CD4-positive, alpha-beta T cell treated with Interleukin-17A for 1 hour (primary cell): ENCODE measurements around the gene GPR15.

Experiments used
- DNase-seq: peaks from one replicate; pipeline ENCODE4 v3.0.0-alpha.2; 2020

The GPR15 gene

GRCh38 chr3:98531622-98532274, at the start of gene GPR15:
TSS of gene GPR15 (plus strand) at chr3:98531978. CDS start at chr3:98532034, 56 bp downstream.
- no peak for DNase-seq

DNA sequence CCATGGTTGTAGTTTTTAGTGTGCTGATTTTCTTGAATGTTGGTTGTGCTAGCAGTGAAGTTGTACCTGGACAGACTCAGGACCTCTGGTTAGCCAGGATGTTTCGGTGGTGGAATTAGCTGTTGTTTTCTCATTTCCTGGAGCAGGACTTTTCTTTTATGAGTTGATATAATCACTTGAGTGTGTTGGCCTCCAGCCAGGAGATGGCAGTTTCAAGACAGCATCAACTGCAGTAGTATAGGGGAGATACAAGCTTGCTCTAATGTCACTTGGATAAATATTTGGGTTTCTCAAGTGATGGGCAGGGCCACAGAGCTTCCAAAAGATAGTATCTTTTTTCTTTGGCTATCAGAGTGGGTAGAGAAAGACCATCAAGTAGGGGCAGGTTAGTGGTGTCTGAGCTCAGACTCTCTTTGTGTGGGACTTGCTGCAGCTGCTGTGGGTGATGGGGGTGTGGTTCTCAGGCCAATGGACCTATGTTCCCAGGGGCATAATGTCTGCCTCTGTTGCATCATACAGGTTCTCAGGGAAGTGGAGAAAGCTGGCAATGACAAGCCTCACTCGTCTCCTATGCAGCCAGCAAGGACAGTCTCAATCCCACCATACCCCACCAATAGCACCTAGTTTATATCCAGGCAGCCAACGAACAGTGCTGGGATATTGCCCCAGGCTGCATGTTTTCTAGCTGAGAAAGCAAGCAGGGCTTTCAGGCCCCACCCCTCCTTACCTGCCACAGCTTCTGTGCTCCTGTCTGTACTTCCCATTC, 48.9 kb upstream of the GPR15 start:
- DNase-seq: no peak

DNA sequence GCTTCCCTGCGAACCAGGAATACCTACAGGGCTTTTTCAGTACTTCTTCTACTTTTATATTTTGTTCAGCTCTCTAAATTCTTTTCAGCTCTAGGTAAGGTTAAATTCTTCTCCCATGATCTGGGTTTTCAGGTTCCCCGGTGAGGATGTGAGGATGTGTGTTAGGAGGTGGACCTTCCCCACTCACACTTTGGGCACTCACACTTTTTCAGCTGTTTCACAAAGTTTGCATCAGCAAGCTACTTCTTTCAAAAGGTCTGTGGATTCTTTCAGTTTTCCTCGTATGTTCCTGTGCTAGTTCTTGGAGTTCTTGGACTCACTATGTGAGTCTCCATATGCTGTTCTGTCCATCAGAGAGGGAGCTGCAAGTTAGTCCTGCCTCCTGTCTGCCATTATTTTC, 48.2 kb upstream of the GPR15 start:
- DNase-seq: no peak

GRCh38 chr3:98497381-98497780, 34.4 kb upstream of the GPR15 start, which contains the start of gene OR5K2:
TSS of gene OR5K2 (plus strand) at chr3:98497681. CDS start at chr3:98497681, 0 bp downstream.
- DNase-seq: no peak

- DNase-seq: no peak
These were observed 31.8 kb upstream of the GPR15 start for GRCh38 chr3:98500019-98500418.

DNA sequence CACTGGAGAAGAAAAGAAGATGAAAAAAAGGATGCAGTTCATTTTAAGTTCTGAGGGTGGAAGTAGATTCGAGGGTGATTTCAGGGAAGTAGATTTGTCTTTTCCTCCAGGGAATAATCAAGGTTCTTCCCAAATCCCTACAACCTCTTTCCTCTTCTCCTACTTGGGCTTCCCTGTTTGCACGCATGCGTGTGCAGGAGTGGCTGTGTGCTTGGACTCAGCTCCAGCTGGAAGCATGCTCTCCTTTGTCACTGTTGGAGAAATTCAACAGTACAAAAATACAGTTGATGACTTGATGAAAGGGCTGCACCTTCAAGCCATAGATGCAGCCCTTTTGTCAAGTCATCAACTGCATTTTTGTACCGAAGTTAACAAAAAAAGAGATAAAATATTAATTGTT, 30.5 kb upstream of the GPR15 start:
- DNase-seq: no peak

- DNase-seq: no peak
These were observed 29.8 kb upstream of the GPR15 start for GRCh38 chr3:98501863-98502576.

DNA sequence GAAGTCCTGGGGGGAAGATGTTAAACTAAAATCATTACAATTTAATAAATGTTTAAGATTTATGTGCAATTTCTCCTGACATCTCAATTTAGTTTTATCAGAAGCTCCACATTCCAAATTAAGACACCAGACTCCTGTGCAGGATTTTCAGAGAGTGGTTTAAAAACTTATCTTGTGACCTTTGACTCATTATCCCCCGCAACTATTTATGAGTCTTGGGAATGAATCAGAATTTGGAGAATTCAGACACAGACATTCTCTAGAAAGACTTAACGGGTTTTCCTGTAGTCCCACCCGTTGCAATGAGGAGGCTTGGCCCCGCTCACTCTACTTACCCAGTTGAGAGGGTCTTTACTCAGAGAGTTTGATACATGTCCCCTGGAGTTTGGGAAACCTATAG, 27.2 kb upstream of the GPR15 start:
- no peak for DNase-seq

- DNase-seq: peak; percentile 26
These were observed 23.2 kb upstream of the GPR15 start for GRCh38 chr3:98508582-98508981.

- DNase-seq: no peak
These were observed 19.2 kb upstream of the GPR15 start for GRCh38 chr3:98512576-98512975.

DNA sequence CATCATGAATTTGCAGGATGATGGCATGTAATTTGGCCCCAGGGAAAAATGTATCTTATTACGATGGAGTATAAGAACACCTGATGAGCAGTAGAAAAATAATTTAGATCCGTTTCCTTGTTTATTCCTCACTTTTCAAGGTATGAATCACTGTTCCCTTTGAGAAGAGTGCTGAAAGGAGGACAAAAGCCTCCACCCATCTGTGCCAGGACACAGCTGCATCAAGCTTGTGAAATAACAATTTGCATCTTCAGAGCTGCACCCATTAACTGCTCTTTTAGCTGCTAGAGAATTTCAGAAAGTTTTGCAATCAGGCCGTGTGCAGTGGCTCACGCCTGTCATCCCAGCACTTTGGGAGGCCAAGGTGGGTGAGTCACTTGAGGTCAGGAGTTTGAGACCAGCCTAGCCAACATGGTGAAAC, 18.7 kb upstream of the GPR15 start:
- no peak for DNase-seq

GRCh38 chr3:98513736-98514135, 18.0 kb upstream of the GPR15 start:
- no peak for DNase-seq

- no peak for DNase-seq
These were observed 16.8 kb upstream of the GPR15 start for GRCh38 chr3:98514948-98515347.

DNA sequence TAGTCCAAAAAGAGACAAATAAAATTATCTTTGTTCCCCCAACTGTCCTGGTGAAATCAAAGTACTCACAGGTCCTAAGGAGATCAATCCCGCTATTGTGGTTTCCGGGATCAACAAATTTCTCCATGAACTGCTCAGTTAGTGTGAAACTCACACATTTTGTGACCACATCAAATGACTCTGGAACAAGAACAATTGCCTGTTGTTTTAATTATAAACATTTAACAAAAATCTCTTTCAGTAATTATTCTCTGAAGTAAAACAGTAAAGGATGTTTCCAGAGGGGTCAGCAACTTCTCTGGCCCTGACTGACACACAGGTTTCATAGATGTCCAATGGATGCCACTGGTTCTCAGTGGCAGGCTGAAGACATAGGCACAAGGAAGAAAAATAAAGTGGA, 13.0 kb upstream of the GPR15 start:
- DNase-seq: no peak

GRCh38 chr3:98519351-98519750, 12.4 kb upstream of the GPR15 start:
- no peak for DNase-seq

DNA sequence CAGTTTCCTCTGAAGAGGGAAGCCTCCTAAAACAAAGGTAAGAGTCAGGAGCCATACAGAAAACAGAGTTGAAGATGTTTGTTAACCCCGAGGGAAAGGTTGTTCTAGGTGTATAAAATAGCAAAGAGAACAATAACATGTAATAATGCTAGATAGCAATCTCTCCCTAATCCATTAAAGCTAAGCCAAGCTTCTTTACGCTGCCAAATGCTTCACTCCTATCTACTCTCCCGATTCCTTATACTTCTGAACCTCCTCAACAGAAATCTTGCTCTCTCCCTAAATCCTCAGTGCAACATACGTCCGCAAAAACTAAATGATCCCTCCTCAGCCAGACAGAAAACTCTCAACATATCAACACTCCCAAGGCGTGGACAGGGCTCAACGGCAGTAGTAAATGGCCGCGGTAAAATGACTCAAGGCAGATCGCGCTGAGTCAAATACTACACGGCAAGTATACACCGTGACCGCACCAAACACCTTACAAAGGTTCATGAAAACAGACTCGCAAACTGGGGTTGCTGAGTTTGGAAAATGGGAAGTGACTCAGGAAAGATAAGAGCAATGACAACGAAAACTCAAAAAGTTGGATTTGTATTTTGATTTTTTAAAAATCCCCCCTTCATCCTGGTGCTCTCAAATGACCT, 9.8 kb upstream of the GPR15 start:
- DNase-seq: peak; percentile 60

DNA sequence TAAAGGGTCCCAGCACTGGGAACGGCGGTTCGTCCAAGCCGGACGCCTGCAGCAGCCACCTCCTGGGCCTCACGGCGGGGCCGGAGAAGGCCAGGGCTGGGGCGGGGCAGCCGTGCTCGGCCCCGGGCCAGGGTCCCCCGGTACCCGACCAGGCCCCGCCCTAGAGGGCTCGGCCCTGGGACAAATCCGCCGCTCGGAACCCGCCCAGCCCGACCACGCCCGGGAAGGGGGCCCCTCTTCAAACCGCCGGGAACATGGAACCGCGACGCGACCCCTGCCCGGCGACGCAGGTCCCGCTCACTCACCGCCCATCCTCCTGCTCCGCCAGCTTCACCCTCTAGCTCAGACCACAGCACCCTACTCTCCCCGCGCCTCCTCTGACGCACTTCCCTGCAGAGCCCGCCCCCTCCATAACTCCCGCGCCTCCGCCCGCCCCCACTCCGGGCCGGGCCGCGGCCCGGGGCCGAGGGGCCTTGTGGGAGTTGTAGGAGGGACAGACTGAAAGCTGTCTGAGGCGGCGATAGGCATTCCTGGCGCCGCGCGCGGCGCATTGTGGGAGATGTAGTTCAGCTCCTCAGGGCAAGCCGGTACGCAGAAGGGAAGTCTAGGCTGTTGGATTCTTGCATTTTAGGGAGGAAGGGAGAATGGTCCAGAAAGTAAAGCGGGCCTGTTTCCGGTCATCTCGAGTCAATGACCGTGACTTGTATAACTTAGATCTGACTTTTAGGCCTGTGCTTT, 9.1 kb upstream of the GPR15 start, which contains the start of gene CLDND1:
TSS of gene CLDND1 (minus strand) at position 359 of the 738 bp plus-strand sequence. CDS start 1,478 bp downstream, outside the sequence.
- DNase-seq: peak; percentile 96

- peak; percentile 39 for DNase-seq
These were observed 6.3 kb upstream of the GPR15 start for GRCh38 chr3:98525494-98525893.

DNA sequence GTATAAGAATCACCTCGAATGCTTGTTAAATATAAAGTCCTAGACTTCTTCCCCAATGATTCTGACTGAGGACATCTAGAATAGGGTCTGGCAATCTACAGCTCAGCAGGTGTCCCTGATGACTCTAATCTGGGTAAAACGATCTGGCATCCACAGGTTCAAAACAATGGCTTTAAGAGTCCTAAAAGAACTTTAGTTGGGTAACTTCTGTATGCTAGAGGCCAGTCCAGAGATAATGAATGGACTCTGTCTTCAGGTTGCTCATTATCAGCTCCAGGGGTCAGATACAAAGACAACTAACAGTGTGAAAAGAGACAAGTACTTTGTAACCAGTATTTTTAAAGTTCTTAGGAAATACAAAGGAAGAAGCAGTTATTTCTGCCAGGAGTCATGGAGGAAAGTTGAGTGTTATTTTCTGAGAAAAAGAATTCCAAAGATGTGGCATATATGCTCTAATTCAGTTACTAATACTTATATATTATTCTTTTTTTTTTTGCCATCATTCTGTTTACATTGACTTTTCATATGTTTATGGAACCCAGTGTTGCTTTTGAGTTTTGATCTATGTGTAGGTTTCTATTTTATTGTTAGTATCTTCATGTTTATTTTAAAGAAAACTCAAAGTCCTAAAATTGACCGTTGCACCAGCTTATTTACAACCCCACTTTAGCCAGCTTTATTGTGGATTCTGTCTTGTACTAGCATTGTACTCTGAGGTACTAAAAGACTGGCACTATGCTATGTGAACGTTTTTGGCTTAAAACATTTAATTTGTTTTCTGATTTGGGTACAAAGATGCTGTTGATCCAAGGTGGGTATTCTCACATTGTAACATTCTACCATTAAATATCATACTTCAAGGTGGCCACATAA, 3.1 kb upstream of the GPR15 start:
- no peak for DNase-seq

GRCh38 chr3:98529856-98530459, 1.8 kb upstream of the GPR15 start:
- no peak for DNase-seq

- DNase-seq: no peak
These were observed 1.1 kb upstream of the GPR15 start for GRCh38 chr3:98530676-98531075.
